Caco-2 (cell line): ENCODE measurements around the gene ALDH4A1. TPM values are rescaled to one million over a fixed set of nuclear protein-coding genes. Genes with fewer than 3 reads are reported as not detected.

Experiments used
- BruUV-seq: library from RNA; stranded (reverse); fragments of 400-500 nt; replicated peaks from 2 replicates; lab custom pipeline; 2021; lab: Mats Ljungman, UMichigan
- CTCF ChIA-PET: fragments of 300-600 bp; sonication (Branson Sonifier 250); formaldehyde crosslinking; loops from one replicate; lab custom pipeline; 2022; ENCODE audit warnings: antibody characterized with exemption; lab: Charles Lee
- POLR2A ChIA-PET: fragments of 300-600 bp; sonication (Branson Sonifier 250); formaldehyde crosslinking; loops from one replicate; lab custom pipeline; 2022; ENCODE audit warnings: antibody characterized with exemption; lab: Charles Lee
- DNase-seq, 2 experiments: peaks; one replicate each; pipeline versions ENCODE4 v3.0.0 to v3.0.0-alpha.2; 2020 to 2022
- H3K27me3 ChIP-seq: replicated peaks from 2 replicates; pipeline ENCODE4 v1.6.0; 2011; ENCODE audit warnings: low read length; ENCODE audit not compliant: control insufficient read depth, insufficient read depth
- H3K36me3 ChIP-seq: 2 replicates; pipeline ENCODE4 v1.5.1; 2011; ENCODE audit warnings: low read length; ENCODE audit not compliant: control insufficient read depth, insufficient read depth
- H3K4me1 ChIP-seq: fragments of 250-450 bp; sonication (Bioruptor Pico); 2 replicates; pipeline ENCODE4 v1.5.1; 2020; ENCODE audit warnings: mild to moderate bottlenecking
- H3K4me3 ChIP-seq: 2 replicates; pipeline ENCODE4 v1.5.1; 2011; ENCODE audit warnings: low read depth, mild to moderate bottlenecking, control low read depth, low read length
- H3K9me3 ChIP-seq: fragments of 250-450 bp; sonication (Bioruptor Pico); 2 replicates; pipeline ENCODE4 v1.5.1; 2020; ENCODE audit warnings: mild to moderate bottlenecking, moderate library complexity
- H3K27ac Mint-ChIP-seq: one replicate; pipeline ENCODE4 v1.8.0; 2022; ENCODE audit warnings: mixed read lengths; ENCODE audit not compliant: unreplicated experiment
- H3K27me3 Mint-ChIP-seq: one replicate; pipeline ENCODE4 v1.8.0; 2022; ENCODE audit warnings: mixed read lengths; ENCODE audit not compliant: insufficient read depth, unreplicated experiment
- H3K36me3 Mint-ChIP-seq: one replicate; pipeline ENCODE4 v1.8.0; 2022; ENCODE audit warnings: mild to moderate bottlenecking, mixed read lengths; ENCODE audit not compliant: insufficient read depth, unreplicated experiment
- H3K4me1 Mint-ChIP-seq: one replicate; pipeline ENCODE4 v1.8.0; 2022; ENCODE audit warnings: low read depth, mixed read lengths; ENCODE audit not compliant: unreplicated experiment
- H3K4me3 Mint-ChIP-seq: one replicate; pipeline ENCODE4 v1.8.0; 2022; ENCODE audit warnings: mild to moderate bottlenecking, moderate library complexity, mixed read lengths; ENCODE audit not compliant: unreplicated experiment
- H3K9me3 Mint-ChIP-seq: one replicate; pipeline ENCODE4 v1.8.0; 2022; ENCODE audit warnings: mixed read lengths; ENCODE audit not compliant: unreplicated experiment
- CTCF ChIP-seq, 2 experiments: fragments of 200-600 bp in 1 of 2; IDR thresholded peaks; 1 replicate in 1 of 2; 2 replicates in 1 of 2; pipeline versions ENCODE4 v1.5.1 to v1.8.0; 2011 to 2022; ENCODE audit warnings: antibody characterized with exemption in 1 of 2, control low read depth in 1 of 2, inconsistent platforms in 1 of 2, low read depth in 1 of 2, low read length in 1 of 2, mild to moderate bottlenecking in 1 of 2, moderate library complexity in 1 of 2; ENCODE audit not compliant: insufficient read depth in 1 of 2, severe bottlenecking in 1 of 2, unreplicated experiment in 1 of 2
- intact Hi-C: fragments of 100-400 bp; cut with micrococcal nuclease; formaldehyde crosslinking; loops from one replicate; pipeline ENCODE4 v1.10.0; 2022; ENCODE audit not compliant: unreplicated experiment
- microRNA-seq: library from miRNA; unstranded; fragments of <30 nt; microRNA quantifications from one replicate; pipeline ENCODE4 v1.2.0, GENCODE V29; 2022
- total RNA-seq: library from RNA; stranded (reverse); gene quantifications from 2 replicates; pipeline ENCODE4 v1.2.3, GENCODE V29; 2022

ALDH4A1 gene
- total RNA-seq, 1 experiment from 2014 or later: 18.0 TPM

- Histone ChIP-seq H3K36me3 (no peaks in the 10 kb centered on the region), H3K9me3 (no peaks in the 10 kb centered on the region), H3K4me1 (no peaks in the 10 kb centered on the region), H3K4me3 (no peak overlapping the region), H3K27me3 (no peaks in the 10 kb centered on the region; the same call in 1 of the 2 replicates)
- no peak for DNase-seq
- no peaks in the 10 kb centered on the region for H3K36me3 Mint-ChIP-seq
- H3K9me3 Mint-ChIP-seq: peaks cover 14% of the 10 kb centered on the region
- no peak overlapping the region for H3K27ac Mint-ChIP-seq
- CTCF ChIA-PET: interaction anchor here (1.2 kb wide), 1 partner anchor 226 kb away, joined by 4 read pairs; no protein-coding TSS in a partner anchor
- peaks cover 18% of the 10 kb centered on the region for H3K27me3 Mint-ChIP-seq
- POLR2A ChIA-PET: no interaction called here
- no peak overlapping the region for H3K4me3 Mint-ChIP-seq
- intact Hi-C loops: no loop called here
- no TSS peak for BruUV-seq
- no peaks in the 10 kb centered on the region for H3K4me1 Mint-ChIP-seq
- no peak for TF ChIP-seq CTCF (IDR thresholded peaks at IDR 0.05; ENCODE audit: insufficient read depth in 1 of 2, low read depth in 1 of 2, low read length in 1 of 2, severe bottlenecking in 1 of 2, unreplicated experiment in 1 of 2)
These were observed 78.9 kb downstream of the ALDH4A1 start for GRCh38 chr1:18823438-18823837.

Small RNAs within 50 kb of the gene (microRNA-seq; reads per million reads assigned to microRNA genes)
- gene MIR1290 (not detected), gene MIR4695 (not detected)

Other genes starting within 250 kb of the ALDH4A1 start
- not detected in 2 replicates for gene TAS1R2, start 42.9 kb downstream of the ALDH4A1 start, total RNA-seq
- 18.7 and 23.7 TPM in 2 replicates for gene IFFO2, start 54.1 kb upstream of the ALDH4A1 start, total RNA-seq